ENCODE data around the gene FEZF2. TPM values are rescaled to one million over a fixed set of nuclear protein-coding genes. Genes with fewer than 3 reads are reported as not detected.

The FEZF2 gene
- total and polyA plus RNA-seq, 9 of the 15 experiments (the other 6 are each of a cell fraction or from before 2014, with no cell fraction given): not detected

DNA sequence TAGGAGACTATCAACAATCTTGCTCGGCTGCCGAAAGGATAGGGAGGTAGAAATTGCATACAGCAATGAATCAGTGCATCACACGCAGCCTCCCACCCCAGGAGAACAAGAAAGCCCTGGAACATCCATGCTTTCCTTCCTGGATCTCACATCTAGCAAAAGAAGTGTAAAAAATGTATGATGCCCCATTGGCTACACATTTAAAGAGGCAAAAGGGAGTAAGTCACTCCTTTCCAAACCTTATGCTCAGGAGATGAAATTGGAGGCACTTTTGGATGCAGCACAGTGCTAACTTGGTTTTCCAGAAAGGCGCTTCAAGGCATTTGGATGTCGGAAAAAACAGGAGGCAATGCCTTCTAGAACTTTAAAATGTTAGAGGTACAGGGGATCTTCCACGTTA is 32.2 kb upstream of the FEZF2 start:
- no peaks in the 10 kb centered on the region for H4K20me1 ChIP-seq (replicated peaks; ENCODE audit: control insufficient read depth, insufficient read depth, low read length)
- H3K27me3 ChIP-seq (ENCODE audit: control insufficient read depth in 2 of 2, insufficient read depth in 2 of 2, low read length in 2 of 2): peaks cover 2 to 3% of the 10 kb centered on the region in 2 experiments; a peak in 1 of 5 replicates
- ChIA-PET CTCF (ENCODE audit: low intra/inter-chr PET ratio) (no interaction called here), POLR2A (no interaction called here)
- ATAC-seq: no peak
- H3K4me1 ChIP-seq (replicated peaks in 1 of 2; ENCODE audit: control insufficient read depth in 2 of 2, insufficient read depth in 2 of 2, low read length in 2 of 2): no peaks in the 10 kb centered on the region
- no peaks in the 10 kb centered on the region for H3K9me1 ChIP-seq (ENCODE audit: control insufficient read depth, insufficient read depth, low read length)
- no peak overlapping the region for H3K9ac ChIP-seq (ENCODE audit: insufficient read depth in 1 of 2, low read depth in 2 of 2, low read length in 2 of 2)
- 3% methylated on average over 6 of the region's 6 CpGs for WGBS (ENCODE audit: insufficient coverage, low coverage, missing lambda C conversion rate)
- H3K4me3 ChIP-seq: no peak overlapping the region
- H3K4me2 ChIP-seq (ENCODE audit: insufficient read depth, low read length): no peak overlapping the region
- no peak for FAIRE-seq
- no peaks in the 10 kb centered on the region for H3K9me3 ChIP-seq (replicated peaks; ENCODE audit: control insufficient read depth, insufficient read depth, low read depth, low read length)
- no peak overlapping the region for H2AFZ ChIP-seq (ENCODE audit: low read depth, low read length)
- in situ Hi-C loops (cut with MboI): no loop called here
- no TSS peak for BruUV-seq (replicated peaks)
- intact Hi-C loops (cut with micrococcal nuclease): no loop called here
- no peak overlapping the region for H3K27ac ChIP-seq (ENCODE audit: extremely low read depth, low read depth, low read length)
- no peaks in the 10 kb centered on the region for H3K36me3 ChIP-seq (ENCODE audit: control insufficient read depth, insufficient read depth, low read length)
- DNase-seq (ENCODE audit: extremely low read depth in 1 of 4, low spot score in 3 of 4): no peak
- H3K79me2 ChIP-seq (ENCODE audit: control insufficient read depth, insufficient read depth, low read length): no peaks in the 10 kb centered on the region
- no peak for TF ChIP-seq ZNF311 (CRISPR knock-in tag; IDR thresholded peaks at IDR 0.05)
- TF ChIP-seq, protein P1, sequence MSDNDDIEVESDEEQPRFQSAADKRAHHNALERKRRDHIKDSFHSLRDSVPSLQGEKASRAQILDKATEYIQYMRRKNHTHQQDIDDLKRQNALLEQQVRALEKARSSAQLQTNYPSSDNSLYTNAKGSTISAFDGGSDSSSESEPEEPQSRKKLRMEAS (CRISPR knock-in tag; IDR thresholded peaks at IDR 0.05): no peak
- TF ChIP-seq, protein P2, sequence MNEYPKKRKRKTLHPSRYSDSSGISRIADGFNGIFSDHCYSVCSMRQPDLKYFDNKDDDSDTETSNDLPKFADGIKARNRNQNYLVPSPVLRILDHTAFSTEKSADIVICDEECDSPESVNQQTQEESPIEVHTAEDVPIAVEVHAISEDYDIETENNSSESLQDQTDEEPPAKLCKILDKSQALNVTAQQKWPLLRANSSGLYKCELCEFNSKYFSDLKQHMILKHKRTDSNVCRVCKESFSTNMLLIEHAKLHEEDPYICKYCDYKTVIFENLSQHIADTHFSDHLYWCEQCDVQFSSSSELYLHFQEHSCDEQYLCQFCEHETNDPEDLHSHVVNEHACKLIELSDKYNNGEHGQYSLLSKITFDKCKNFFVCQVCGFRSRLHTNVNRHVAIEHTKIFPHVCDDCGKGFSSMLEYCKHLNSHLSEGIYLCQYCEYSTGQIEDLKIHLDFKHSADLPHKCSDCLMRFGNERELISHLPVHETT (CRISPR knock-in tag; conservative IDR thresholded peaks at IDR 0.05 in 1 of 2, IDR thresholded peaks at IDR 0.05 in 1 of 2): no peak
- no peak for TF ChIP-seq NFXL1 (CRISPR knock-in tag; IDR thresholded peaks at IDR 0.05)
- no peak for TF ChIP-seq KAT7 (CRISPR knock-in tag; IDR thresholded peaks at IDR 0.05; ENCODE audit: borderline replicate concordance)
- TF ChIP-seq RFX1 (IDR thresholded peaks at IDR 0.05): no peak
- no peak for TF ChIP-seq GABPA (tag; conservative IDR thresholded peaks at IDR 0.05; ENCODE audit: low read depth)
- TF ChIP-seq NUFIP1 (IDR thresholded peaks at IDR 0.05; ENCODE audit: partially characterized antibody): no peak
- TF ChIP-seq, protein P3, sequence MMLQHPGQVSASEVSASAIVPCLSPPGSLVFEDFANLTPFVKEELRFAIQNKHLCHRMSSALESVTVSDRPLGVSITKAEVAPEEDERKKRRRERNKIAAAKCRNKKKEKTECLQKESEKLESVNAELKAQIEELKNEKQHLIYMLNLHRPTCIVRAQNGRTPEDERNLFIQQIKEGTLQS (IDR thresholded peaks at IDR 0.05): no peak
- TF ChIP-seq, protein P3 (CRISPR knock-in tag; conservative IDR thresholded peaks at IDR 0.05): no peak
- TF ChIP-seq SRF (CRISPR knock-in tag; IDR thresholded peaks at IDR 0.05): no peak
- TF ChIP-seq KLF1 (tag; IDR thresholded peaks at IDR 0.05): no peak
- TF ChIP-seq, protein P4, sequence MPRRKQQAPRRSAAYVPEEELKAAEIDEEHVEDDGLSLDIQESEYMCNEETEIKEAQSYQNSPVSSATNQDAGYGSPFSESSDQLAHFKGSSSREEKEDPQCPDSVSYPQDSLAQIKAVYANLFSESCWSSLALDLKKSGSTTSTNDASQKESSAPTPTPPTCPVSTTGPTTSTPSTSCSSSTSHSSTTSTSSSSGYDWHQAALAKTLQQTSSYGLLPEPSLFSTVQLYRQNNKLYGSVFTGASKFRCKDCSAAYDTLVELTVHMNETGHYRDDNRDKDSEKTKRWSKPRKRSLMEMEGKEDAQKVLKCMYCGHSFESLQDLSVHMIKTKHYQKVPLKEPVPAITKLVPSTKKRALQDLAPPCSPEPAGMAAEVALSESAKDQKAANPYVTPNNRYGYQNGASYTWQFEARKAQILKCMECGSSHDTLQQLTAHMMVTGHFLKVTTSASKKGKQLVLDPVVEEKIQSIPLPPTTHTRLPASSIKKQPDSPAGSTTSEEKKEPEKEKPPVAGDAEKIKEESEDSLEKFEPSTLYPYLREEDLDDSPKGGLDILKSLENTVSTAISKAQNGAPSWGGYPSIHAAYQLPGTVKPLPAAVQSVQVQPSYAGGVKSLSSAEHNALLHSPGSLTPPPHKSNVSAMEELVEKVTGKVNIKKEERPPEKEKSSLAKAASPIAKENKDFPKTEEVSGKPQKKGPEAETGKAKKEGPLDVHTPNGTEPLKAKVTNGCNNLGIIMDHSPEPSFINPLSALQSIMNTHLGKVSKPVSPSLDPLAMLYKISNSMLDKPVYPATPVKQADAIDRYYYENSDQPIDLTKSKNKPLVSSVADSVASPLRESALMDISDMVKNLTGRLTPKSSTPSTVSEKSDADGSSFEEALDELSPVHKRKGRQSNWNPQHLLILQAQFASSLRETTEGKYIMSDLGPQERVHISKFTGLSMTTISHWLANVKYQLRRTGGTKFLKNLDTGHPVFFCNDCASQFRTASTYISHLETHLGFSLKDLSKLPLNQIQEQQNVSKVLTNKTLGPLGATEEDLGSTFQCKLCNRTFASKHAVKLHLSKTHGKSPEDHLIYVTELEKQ (CRISPR knock-in tag; IDR thresholded peaks at IDR 0.05): no peak
- no peak for TF ChIP-seq RAD51 (IDR thresholded peaks at IDR 0.05; ENCODE audit: borderline replicate concordance, low read depth)
- TF ChIP-seq, protein P5, sequence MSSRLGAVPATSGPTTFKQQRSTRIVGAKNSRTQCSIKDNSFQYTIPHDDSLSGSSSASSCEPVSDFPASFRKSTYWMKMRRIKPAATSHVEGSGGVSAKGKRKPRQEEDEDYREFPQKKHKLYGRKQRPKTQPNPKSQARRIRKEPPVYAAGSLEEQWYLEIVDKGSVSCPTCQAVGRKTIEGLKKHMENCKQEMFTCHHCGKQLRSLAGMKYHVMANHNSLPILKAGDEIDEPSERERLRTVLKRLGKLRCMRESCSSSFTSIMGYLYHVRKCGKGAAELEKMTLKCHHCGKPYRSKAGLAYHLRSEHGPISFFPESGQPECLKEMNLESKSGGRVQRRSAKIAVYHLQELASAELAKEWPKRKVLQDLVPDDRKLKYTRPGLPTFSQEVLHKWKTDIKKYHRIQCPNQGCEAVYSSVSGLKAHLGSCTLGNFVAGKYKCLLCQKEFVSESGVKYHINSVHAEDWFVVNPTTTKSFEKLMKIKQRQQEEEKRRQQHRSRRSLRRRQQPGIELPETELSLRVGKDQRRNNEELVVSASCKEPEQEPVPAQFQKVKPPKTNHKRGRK (tag; IDR thresholded peaks at IDR 0.05): no peak
- no peak for TF ChIP-seq PTBP1 (IDR thresholded peaks at IDR 0.05; ENCODE audit: low read depth, low read length)
